Mucosa of stomach (tissue), 1 donor: ENCODE measurements around the gene TEX13A.
"Not testable (repeated sequence)": the region's sequence is repeated elsewhere in the genome, so short reads cannot be mapped to it uniquely, and the experiment has no call there.

Source experiments
- H3K27me3 ChIP-seq: one replicate; pipeline ENCODE4 v1.7.0; 2013; ENCODE audit warnings: mild to moderate bottlenecking, low read length; ENCODE audit not compliant: control insufficient read depth, insufficient read depth
- H3K36me3 ChIP-seq: one replicate; pipeline ENCODE4 v1.7.0; 2013; ENCODE audit warnings: low read length; ENCODE audit not compliant: control insufficient read depth, insufficient read depth
- H3K4me1 ChIP-seq: one replicate; pipeline ENCODE4 v1.7.0; 2013; ENCODE audit warnings: mild to moderate bottlenecking, low read length; ENCODE audit not compliant: control insufficient read depth, insufficient read depth
- H3K4me3 ChIP-seq: one replicate; pipeline ENCODE4 v1.7.0; 2013; ENCODE audit warnings: low read length
- H3K9ac ChIP-seq: one replicate; pipeline ENCODE4 v1.7.0; 2013; ENCODE audit warnings: mild to moderate bottlenecking, low read length, moderate library complexity
- H3K9me3 ChIP-seq: one replicate; pipeline ENCODE4 v1.7.0; 2013; ENCODE audit warnings: mild to moderate bottlenecking, low read length, moderate library complexity; ENCODE audit not compliant: control insufficient read depth
- donor health status: Pancreatic carcinoma.

Gene TEX13A

GRCh38 chrX:105220636-105221035 is at the start of gene TEX13A:
Gene TEX13A (minus strand): TSS chrX:105220694. CDS start chrX:105220397, 297 bp downstream.
- Histone ChIP-seq H3K36me3 (no peaks in the 10 kb centered on the region), H3K9me3 (no peaks in the 10 kb centered on the region), H3K9ac (no peak within 1 kb of the TSS), H3K4me3 (no peak within 1 kb of the TSS), H3K27me3 (no peaks in the 10 kb centered on the region), H3K4me1 (no peaks in the 10 kb centered on the region)

- Histone ChIP-seq H3K4me1 (no peaks in the 10 kb centered on the region), H3K9ac (no peak overlapping the region), H3K9me3 (no peaks in the 10 kb centered on the region), H3K27me3 (no peaks in the 10 kb centered on the region), H3K4me3 (no peak overlapping the region), H3K36me3 (no peaks in the 10 kb centered on the region)
These were observed 48.9 kb upstream of the TEX13A start for GRCh38 chrX:105269386-105269785.

DNA sequence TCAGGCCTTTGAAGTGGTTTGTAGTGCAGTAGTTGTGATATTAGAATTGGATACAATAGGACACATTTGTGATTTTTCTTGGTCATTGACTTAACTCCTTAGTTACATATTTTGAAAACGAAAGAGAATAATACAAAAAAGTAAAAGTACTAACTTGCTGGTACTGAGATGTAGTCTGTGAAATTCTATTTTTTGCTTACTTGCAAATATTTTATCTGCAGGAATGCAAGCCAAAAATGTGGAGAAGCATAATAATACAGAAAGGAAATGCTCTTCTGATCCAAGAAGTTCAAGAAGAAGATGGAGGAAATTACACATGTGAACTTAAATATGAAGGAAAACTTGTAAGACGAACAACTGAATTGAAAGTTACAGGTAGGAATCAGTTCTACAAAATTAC is 46.7 kb upstream of the TEX13A start:
- H3K9ac ChIP-seq = no peak overlapping the region
- H3K27me3 ChIP-seq = no peaks in the 10 kb centered on the region
- H3K36me3 ChIP-seq = no peaks in the 10 kb centered on the region
- H3K9me3 ChIP-seq = no peaks in the 10 kb centered on the region
- H3K4me3 ChIP-seq = no peak overlapping the region
- H3K4me1 ChIP-seq = no peaks in the 10 kb centered on the region

DNA sequence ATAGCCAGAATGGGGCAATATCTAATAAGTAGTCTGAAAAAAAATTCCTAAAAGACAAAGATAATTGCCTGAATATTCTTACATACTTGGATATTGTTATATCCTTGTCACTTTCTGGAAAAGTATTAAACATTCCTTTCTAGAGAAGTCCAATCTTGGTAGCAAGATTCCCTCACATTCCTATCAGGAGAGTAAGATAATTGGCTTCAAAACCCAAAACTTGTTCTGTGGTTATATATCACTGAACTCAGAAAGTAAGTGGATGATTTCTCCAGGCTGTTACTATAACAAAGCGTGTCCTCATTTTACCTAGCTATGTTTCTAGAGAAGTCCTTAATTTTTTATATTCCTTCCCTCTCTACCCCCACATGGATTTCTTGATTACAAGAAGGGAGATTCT is 46.0 kb upstream of the TEX13A start:
- Histone ChIP-seq H3K27me3 (no peaks in the 10 kb centered on the region), H3K9me3 (no peaks in the 10 kb centered on the region), H3K4me1 (no peaks in the 10 kb centered on the region), H3K4me3 (no peak overlapping the region), H3K9ac (no peak overlapping the region), H3K36me3 (no peaks in the 10 kb centered on the region)

DNA sequence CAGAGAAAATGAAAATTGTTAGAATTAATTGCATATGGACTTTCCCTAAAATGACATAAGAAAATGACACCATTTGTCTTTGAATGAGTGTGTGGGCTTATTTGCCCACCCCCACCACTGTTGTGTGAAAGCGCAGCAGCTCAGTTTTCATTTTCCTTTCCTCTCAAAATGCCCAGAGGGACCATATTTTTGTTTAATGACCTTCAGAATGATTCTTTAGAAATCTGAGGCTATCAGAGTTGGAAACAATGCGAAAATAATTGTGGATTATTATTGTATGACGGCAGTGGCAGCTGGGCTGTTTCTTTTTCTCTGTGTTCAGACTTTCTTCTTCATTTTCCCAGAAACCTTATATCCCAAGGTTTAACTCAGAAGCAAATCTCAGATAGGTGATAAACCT is 44.6 kb upstream of the TEX13A start:
- Histone ChIP-seq H3K27me3 (no peaks in the 10 kb centered on the region), H3K4me1 (no peaks in the 10 kb centered on the region), H3K9ac (no peak overlapping the region), H3K36me3 (no peaks in the 10 kb centered on the region), H3K4me3 (no peak overlapping the region), H3K9me3 (no peaks in the 10 kb centered on the region)

DNA sequence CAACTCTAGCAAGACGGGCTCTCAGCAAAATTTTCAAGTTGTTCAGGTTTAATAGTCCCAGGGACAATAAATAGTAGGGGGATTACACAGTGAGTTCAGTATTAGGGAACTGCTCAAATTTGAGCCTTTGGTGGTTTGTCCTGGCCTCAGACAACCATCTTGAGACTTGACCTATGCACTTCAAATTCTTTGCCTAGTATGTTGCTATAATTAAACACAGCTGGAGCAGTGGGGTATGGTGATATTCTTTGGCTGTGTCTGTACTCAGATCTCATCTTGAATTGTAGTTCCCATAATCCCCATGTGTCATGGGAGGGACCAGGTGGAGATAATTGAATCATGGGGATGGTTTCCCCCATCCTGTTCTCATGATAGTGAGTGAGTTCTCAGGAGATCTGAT is 43.3 kb upstream of the TEX13A start:
- Histone ChIP-seq H3K4me3 (no peak overlapping the region), H3K4me1 (no peaks in the 10 kb centered on the region), H3K9ac (no peak overlapping the region), H3K27me3 (no peaks in the 10 kb centered on the region), H3K36me3 (no peaks in the 10 kb centered on the region), H3K9me3 (no peaks in the 10 kb centered on the region)

DNA sequence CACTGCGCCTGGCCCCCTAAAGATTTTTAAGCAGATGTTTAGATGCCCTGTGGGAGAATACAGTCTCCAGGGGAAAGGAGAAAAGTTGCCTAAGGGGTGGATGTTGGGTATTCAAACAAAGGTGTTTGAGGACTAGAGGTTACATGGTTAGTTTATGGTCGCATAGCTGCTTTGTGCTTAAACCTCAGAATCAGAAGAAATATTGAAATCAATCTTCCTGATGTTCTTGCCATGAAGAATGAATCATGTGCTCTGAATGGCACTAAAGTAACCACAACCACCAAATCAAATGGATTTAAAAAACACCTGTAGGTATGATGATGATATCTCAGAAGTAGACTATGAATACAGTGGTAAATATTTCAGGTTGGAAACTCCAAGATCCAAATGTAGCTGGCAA is 42.7 kb upstream of the TEX13A start:
- H3K4me3 ChIP-seq = no peak overlapping the region
- no peak overlapping the region for H3K9ac ChIP-seq
- H3K36me3 ChIP-seq = no peaks in the 10 kb centered on the region
- H3K9me3 ChIP-seq = no peaks in the 10 kb centered on the region
- H3K4me1 ChIP-seq = no peaks in the 10 kb centered on the region
- H3K27me3 ChIP-seq = no peaks in the 10 kb centered on the region

GRCh38 chrX:105260291-105261043 is 40.0 kb upstream of the TEX13A start:
- H3K4me1 ChIP-seq = no peaks in the 10 kb centered on the region
- no peaks in the 10 kb centered on the region for H3K27me3 ChIP-seq
- no peaks in the 10 kb centered on the region for H3K36me3 ChIP-seq
- no peak overlapping the region for H3K9ac ChIP-seq
- H3K9me3 ChIP-seq = no peaks in the 10 kb centered on the region
- H3K4me3 ChIP-seq = no peak overlapping the region

DNA sequence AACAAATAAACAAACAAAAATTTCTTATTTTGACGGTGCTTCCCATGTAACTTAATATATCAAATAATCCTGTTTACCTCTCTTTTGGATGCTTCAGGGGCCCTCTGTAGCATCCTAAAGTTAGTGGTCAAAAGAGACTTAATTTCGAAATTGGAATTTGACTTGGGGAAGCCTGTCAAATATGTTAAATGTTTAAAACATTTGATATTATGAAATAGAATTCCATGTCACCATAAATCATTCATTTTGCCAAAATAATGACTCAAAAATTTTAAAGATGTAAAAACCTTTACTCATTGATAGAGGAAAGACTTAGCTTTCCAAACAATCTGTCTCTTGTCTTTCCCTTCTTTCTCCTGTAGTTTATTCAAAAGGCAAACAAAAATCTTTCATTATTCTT is 20.6 kb upstream of the TEX13A start:
- H3K4me3 ChIP-seq = no peak overlapping the region
- H3K4me1 ChIP-seq = no peaks in the 10 kb centered on the region
- H3K9ac ChIP-seq = no peak overlapping the region
- H3K27me3 ChIP-seq = no peaks in the 10 kb centered on the region
- no peaks in the 10 kb centered on the region for H3K36me3 ChIP-seq
- H3K9me3 ChIP-seq = no peaks in the 10 kb centered on the region

DNA sequence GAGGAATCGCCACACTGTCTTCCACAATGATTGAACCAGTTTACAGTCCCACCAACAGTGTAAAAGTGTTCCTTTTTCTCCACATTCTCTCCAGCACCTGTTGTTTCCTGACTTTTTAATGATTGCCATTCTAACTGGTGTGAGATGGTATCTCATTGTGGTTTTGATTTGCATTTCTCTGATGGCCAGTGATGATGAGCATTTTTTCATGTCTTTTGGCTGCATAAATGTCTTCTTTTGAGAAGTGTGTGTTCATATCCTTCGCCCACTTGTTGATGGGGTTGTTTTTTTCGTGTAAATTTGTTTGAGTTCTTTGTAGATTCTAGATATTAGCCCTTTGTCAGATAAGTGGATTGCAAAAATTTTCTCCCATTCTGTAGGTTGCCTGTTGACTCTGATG is 16.9 kb upstream of the TEX13A start:
- not testable (repeated sequence) for H3K9ac ChIP-seq, H3K36me3 ChIP-seq, H3K4me3 ChIP-seq, H3K9me3 ChIP-seq, H3K27me3 ChIP-seq, H3K4me1 ChIP-seq

- Histone ChIP-seq H3K4me3 (no peak overlapping the region), H3K36me3 (no peaks in the 10 kb centered on the region), H3K9ac (no peak overlapping the region), H3K9me3 (no peaks in the 10 kb centered on the region), H3K4me1 (no peaks in the 10 kb centered on the region), H3K27me3 (no peaks in the 10 kb centered on the region)
These were observed 8.7 kb upstream of the TEX13A start for GRCh38 chrX:105229146-105229545.

DNA sequence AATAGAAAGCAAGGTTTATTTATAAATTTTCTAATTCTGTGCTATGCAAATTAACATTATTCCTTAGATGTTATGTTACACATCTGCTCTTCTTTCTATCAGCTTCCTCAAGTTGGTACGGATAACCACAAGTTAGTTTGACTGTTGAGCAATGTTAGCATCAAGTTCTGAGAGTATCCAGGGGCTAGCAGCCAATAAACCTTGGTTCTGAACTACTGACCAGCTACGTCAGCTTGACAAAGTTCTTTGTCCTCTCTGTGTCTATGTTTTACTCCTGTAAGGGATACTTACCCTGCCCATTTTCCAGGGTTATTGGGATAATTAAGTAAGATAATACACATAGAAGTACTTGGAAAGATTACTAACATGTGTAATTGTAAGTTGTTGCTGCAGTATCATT is 8.1 kb upstream of the TEX13A start:
- H3K4me3 ChIP-seq = no peak overlapping the region
- no peaks in the 10 kb centered on the region for H3K36me3 ChIP-seq
- no peaks in the 10 kb centered on the region for H3K9me3 ChIP-seq
- H3K4me1 ChIP-seq = no peaks in the 10 kb centered on the region
- H3K9ac ChIP-seq = no peak overlapping the region
- no peaks in the 10 kb centered on the region for H3K27me3 ChIP-seq

- H3K36me3 ChIP-seq = no peaks in the 10 kb centered on the region
- H3K9ac ChIP-seq = no peak overlapping the region
- no peaks in the 10 kb centered on the region for H3K27me3 ChIP-seq
- H3K4me1 ChIP-seq = no peaks in the 10 kb centered on the region
- no peaks in the 10 kb centered on the region for H3K9me3 ChIP-seq
- no peak overlapping the region for H3K4me3 ChIP-seq
These were observed 6.0 kb upstream of the TEX13A start for GRCh38 chrX:105226499-105226898.
